Heart left ventricle (tissue), 13 donors: Measurements from ENCODE around the gene FLII.
A peak's percentile ranks its signal among the peaks of the same experiment; 100 is the strongest.

Experiments used
- POLR2A ChIP-seq, 2 donors: fragments of 450-650 bp; IDR thresholded peaks; one replicate each; pipeline ENCODE4 v1.6.1; 2017; ENCODE audit warnings: antibody characterized with exemption in 2 of 2, mild to moderate bottlenecking in 2 of 2, moderate library complexity in 2 of 2
- TF ChIP-seq, protein P1 (sequence below), 12 donors: fragments of 200-600 bp; sonication (generic) in 4 of 12; IDR thresholded peaks; one replicate each; pipeline versions ENCODE4 v1.5.0 to v1.8.0; 2018 to 2022; ENCODE audit warnings: antibody characterized with exemption in 12 of 12, mild to moderate bottlenecking in 5 of 12
- donor health status: ischemic (EF 13 %, LVEDD 7.1; RV severe dilation, severe dysfunction).
- donor health status: DM: no; HTN: yes; CAD: no.
- donor health status: DM: no; HTN: no; CAD: no.
- donor health status: ischemic (EF 25% LVEDD 6.9; RV normal size, moderate dysfunction).
- donor health status: ischemic (EF 25% LVEDD 5.7; RV mildly dilated, moderate dysfunction).
- donor health status: ischemic (EF 35%, LVEDD 5.7; RV mildly dilated, moderate dysfunction).
- donor health status: nonischemic (EF 11% LVEDD 7.7; RV severe dilation, severe dysfunction).
- donor health status: DM: yes; HTN: yes; CAD: no.
- donor health status: PGD.
- donor health status: ischemic (EF 29% LVEDD 5.4; RV normal size, mild dysfunction).
- donor health status: nonischemic (EF 23%, LVEDD 6.1; RV moderate dilation, normal function).

DNA sequence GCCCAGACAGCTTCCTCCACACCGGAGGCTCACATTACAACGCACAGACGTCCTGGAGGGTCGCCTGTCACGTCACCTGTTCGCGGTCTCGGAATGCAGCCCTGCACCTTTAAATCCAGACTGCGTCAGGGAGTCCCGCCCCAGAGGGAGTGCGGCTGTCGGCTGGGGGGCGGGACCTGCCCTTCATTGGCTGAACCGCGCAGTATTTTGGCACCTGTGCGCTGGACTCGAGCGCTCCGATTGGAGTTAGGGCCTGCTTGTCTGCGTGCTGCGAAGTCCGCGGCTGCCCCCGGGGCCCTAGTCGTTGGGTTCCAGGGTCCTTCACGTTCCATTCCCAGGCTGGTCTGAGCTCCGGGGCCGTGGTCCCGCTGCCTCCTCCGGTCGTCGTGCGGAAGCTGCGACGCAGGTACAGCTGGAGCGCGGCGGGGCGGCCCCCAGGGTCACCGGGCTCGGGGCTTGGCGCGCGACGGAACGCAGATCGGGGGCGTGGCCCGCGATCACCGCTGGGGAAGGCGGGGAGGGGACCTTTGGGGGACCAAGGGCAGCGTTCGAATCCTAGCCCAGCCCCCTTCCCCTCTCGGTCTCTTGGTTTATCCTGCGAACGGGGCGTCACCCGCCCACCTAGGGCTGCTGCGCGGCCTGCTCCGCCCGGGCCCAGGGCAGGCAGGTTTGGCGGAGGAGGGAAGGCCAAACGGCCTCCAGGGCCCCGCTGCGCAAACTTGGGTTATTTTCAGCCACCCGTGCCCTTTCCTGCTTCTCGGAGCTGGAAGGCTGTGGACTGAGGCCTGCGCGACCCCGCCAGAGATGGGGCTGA, 2.0 kb upstream of the FLII start, which contains the start of gene MIEF2:
- TF ChIP-seq, protein P1, sequence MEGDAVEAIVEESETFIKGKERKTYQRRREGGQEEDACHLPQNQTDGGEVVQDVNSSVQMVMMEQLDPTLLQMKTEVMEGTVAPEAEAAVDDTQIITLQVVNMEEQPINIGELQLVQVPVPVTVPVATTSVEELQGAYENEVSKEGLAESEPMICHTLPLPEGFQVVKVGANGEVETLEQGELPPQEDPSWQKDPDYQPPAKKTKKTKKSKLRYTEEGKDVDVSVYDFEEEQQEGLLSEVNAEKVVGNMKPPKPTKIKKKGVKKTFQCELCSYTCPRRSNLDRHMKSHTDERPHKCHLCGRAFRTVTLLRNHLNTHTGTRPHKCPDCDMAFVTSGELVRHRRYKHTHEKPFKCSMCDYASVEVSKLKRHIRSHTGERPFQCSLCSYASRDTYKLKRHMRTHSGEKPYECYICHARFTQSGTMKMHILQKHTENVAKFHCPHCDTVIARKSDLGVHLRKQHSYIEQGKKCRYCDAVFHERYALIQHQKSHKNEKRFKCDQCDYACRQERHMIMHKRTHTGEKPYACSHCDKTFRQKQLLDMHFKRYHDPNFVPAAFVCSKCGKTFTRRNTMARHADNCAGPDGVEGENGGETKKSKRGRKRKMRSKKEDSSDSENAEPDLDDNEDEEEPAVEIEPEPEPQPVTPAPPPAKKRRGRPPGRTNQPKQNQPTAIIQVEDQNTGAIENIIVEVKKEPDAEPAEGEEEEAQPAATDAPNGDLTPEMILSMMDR (IDR thresholded peaks at IDR 0.05) = no peak
- TF ChIP-seq POLR2A (IDR thresholded peaks at IDR 0.05) = peak; percentile 30 to 62
